Measurements from ENCODE around the gene CCDC8.
"Not testable (repeated sequence)": the region's sequence is repeated elsewhere in the genome, so short reads cannot be mapped to it uniquely, and the experiment has no call there.

CCDC8 gene

GRCh38 chr19:46381346-46381745 is 32.0 kb downstream of the CCDC8 start:
- no peak for FAIRE-seq

DNA sequence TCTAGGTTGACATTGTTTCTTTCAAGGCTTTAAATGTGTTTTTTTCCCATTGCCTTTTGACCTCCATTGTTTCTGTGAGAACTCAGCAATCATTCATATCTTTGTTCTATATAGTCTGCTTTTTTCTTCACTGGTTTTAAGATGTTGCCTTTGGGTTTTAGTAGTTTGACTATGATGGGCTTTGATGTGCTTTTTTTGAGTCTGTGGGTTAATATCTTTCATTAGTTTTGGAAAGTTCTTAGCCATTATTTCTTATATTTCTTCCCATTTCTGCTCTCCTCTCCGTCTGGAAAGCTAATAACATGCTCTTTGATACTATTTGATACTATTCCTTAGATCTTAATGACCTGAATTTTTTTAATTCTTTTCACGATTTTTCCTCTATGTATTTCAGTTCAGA is 32.7 kb downstream of the CCDC8 start:
- no peak for FAIRE-seq

DNA sequence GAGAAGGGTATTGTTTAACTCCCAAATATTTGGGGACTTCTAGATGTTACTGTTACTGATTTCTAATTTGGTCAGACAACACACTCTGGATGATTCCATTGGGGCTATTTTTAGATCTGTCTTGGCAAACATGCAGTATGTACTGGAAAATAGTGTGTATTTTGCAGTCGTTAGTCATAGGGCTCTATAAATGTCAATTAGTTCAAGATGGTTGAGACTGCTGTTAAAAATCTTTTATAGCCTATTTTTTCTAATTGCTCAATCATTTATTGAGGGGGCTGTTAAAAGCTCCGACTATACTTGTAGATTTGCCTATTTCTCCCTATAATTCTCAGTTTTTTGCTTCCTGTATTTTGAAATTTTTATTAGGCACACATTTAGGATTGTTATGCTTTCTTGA is 35.1 kb downstream of the CCDC8 start:
- no peak for FAIRE-seq

GRCh38 chr19:46376241-46377153 is 36.9 kb downstream of the CCDC8 start:
- FAIRE-seq, result no peak

DNA sequence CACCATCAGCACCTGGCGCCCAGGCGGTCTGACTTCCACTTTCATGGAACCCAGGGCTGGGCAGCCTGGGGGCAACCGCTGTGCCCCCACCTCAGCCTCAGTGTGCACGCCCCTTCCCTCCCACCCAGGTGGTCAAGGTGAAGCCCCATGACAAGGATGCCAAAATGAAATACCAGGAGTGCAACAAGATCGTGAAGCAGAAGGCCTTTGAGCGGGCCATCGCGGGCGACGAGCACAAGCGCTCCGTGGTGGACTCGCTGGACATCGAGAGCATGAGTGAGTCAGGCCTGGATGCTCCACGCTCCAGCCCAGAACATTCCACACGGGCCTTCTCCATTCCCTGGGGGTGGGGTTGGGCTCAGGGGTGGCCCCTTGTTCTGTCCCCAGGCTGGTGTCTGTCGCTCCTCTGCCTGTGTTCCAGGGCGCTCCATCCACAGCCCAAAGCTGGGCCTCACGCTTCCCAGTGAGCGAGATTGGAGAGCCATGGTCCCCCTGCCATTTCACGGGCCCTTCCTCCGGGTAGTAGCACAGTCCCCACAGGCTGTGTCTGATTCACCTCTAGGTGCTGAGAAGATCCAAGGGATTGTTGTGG is 37.8 kb downstream of the CCDC8 start:
- not testable (repeated sequence) for FAIRE-seq

GRCh38 chr19:46374536-46375475 is 38.6 kb downstream of the CCDC8 start:
- no peak for FAIRE-seq

DNA sequence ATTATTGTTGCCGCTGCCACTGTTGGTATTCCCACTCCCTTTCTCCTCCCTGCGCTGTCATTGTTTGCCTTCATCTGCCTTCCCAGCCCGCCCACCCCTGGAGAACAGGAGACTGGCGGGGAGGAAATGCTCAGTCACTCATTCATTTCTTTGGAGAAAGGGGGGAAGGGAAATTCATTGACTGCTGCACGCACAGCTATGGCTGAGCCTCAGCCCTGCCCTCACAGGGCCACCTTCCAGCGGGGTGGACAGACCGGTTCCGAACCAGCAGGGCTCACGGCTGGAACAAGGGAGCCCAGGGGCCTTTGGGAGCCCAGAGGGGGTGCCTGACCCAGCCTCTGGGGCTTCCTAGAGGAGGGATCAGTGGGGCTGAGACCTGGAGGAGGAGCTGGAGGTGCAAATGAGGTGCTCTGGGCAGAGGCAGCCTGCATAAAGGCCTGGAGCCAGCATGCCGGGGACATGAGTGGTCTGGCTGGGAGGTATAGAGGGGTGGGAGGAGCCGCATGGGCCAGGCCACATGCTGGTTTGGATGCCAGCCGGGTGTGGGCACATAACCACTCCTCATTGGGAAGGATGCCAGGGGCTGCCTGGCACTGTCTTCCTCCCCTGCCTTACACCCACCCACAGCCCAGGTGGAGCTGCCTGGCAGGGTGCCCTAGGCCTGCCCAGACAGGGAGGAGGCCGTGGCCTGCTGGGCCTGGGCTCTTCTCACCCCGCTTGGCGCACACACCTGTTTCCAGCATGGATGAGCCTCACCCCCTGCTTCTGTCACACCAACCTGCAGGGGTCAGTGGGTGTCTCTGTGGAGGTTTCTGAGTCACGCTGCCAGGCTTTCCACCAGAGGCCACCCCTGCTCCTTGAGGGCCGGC is 39.6 kb downstream of the CCDC8 start:
- FAIRE-seq, result no peak

DNA sequence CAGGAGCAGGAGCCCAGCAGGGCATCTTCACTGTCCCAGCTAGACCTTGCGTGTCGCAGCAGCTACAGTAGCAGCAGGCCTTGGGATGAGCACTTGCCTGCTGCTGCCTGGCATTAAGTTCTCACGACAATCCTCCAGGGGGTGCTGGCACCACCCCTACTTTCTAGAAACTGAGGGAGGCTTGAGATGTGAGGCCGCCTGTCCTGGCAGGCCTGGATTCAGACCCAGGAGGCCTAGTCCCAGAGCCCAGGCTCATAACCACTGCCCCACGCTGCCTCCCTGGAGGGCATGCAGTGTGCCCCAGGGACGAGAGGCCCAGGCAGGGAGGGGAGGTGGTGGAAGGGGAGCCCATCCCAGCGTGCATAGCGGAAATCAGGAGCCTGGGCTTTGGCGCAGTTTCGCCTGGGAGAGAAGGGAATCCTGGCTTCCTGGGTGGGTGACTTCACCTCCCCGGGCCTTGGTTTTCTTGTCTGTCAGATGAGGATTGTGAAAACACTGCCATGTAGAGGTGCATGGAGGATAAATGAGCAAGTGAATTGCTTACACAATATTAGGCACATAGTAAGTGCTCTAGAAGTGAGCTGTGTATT is 40.4 kb downstream of the CCDC8 start:
- FAIRE-seq, result no peak

DNA sequence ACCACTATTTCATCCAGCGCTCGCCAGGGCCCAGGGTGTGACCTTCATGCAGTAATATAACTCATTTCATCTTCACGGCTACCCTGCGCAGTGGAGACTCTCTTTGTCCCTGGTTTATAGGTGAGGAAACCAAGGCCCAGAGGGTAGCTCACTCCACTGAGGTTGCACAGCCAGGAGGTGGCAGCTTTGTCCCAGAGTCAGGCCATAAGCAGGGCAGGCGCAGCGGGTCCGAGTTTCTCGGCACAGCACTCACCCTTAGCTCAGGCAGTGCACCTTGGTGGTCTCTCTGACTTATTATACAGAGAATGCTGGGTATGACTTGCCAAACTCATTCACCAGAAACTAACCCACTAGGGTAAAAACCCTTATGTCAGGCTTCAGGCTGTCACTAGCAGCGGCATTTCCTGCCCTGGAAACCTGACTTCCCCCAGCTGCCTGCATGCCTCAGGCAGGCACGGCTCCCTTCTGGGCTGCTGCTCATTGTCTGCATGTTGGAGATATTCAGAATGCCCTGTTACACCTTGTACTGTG is 41.9 kb downstream of the CCDC8 start:
- FAIRE-seq, result no peak

- no peak for FAIRE-seq
These were observed 43.5 kb downstream of the CCDC8 start for GRCh38 chr19:46369817-46370216.

GRCh38 chr19:46368116-46368515 is 45.2 kb downstream of the CCDC8 start:
- no peak for FAIRE-seq

DNA sequence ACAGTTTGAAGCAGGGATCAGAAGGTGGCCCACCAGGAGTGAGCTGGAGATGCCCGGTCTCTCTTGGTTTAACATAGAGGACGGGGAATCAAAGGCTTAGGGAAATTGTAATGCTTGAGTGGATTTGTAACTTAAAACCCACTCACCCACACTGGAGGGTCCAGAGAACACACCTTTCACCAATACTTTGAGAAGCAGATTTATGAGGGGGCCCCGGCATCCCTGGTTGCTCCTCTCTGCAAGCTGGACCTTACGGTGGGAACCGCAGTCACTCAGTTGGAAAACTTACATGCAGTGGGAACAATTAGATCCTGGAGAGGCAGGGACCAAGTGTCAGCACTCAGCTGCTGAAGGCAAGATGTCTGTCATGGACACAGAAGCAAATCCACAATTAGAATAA is 45.9 kb downstream of the CCDC8 start:
- no peak for FAIRE-seq

DNA sequence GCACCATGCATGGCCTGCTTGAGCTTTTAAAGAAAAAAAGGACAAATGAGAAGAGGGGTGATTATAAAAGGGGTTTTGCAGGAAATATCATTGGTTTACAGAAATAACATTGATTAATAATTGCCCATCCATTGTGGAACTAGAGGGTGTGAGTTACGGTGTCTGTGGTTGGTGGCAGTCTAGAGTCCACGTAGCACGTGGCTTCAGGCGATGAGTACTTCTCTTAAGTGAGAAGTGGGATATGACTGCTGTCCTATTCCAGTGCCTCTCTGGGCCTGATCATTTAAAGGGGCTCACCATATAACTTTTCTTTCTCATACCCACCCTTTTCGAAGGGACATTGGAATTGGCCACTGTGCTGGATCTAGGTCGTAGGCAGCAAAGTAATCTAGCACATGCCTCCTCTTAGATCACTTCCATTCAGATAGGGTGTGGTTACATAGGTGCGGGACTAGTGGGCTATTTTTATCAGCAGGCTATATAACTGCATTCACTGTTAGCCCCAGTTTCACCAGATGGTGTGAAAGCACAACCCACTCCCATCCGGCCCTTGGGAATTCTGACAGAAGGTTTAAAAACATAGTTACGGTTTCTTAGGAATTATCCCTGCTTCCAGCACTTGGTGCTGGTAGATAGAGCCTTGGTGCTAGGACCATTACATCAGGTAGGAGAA is 46.6 kb downstream of the CCDC8 start:
- no peak for FAIRE-seq

- no peak for FAIRE-seq
These were observed 47.8 kb downstream of the CCDC8 start for GRCh38 chr19:46365561-46365960.

DNA sequence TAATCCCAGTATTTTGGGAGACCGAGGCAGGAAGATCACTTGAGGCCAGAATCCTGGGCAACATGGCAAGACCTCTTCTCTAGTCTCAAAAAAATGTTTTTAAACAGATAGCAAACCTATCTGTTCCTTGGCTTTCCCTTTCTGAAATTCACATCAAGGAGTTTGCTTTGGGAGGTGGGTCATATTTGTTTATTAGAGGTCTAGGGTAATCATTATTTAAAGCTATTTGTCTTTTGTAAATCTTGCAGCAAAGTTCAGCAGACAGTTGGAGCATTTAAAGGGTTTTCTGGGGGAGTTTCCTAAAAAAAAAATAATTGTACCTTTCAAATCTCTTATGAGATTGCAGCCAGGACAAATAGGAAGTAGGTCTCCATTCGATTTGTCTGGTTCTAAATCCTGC is 49.0 kb downstream of the CCDC8 start:
- FAIRE-seq, result no peak

- FAIRE-seq, result no peak
These were observed 51.4 kb downstream of the CCDC8 start for GRCh38 chr19:46361915-46362314.

All from colon (tissue), 2 donors.